KOPT-K1 (cell line): ENCODE results near the gene HBG2.

Experiments
- H3K27ac ChIP-seq: fragments of 200-600 bp; sonication (generic); 2 replicates; pipeline ENCODE4 v1.5.1; 2016; ENCODE audit warnings: antibody characterized with exemption, mild to moderate bottlenecking, low read depth, low read length; ENCODE audit not compliant: poor library complexity, severe bottlenecking
- H3K36me3 ChIP-seq: fragments of 200-600 bp; sonication (generic); 2 replicates; pipeline ENCODE4 v1.5.1; 2017; ENCODE audit warnings: antibody characterized with exemption, mild to moderate bottlenecking, low read length, moderate library complexity; ENCODE audit not compliant: insufficient read depth
- H3K9me3 ChIP-seq: fragments of 200-600 bp; sonication (generic); 2 replicates; pipeline ENCODE4 v1.5.1; 2017; ENCODE audit warnings: antibody characterized with exemption, low read length, mild to moderate bottlenecking; ENCODE audit not compliant: insufficient read depth, poor library complexity, severe bottlenecking

Gene HBG2

GRCh38 chr11:5247472-5248192 is 6.9 kb downstream of the HBG2 start:
- Histone ChIP-seq H3K36me3 (no peaks in the 10 kb centered on the region), H3K27ac (no peak overlapping the region), H3K9me3 (no peaks in the 10 kb centered on the region)

DNA sequence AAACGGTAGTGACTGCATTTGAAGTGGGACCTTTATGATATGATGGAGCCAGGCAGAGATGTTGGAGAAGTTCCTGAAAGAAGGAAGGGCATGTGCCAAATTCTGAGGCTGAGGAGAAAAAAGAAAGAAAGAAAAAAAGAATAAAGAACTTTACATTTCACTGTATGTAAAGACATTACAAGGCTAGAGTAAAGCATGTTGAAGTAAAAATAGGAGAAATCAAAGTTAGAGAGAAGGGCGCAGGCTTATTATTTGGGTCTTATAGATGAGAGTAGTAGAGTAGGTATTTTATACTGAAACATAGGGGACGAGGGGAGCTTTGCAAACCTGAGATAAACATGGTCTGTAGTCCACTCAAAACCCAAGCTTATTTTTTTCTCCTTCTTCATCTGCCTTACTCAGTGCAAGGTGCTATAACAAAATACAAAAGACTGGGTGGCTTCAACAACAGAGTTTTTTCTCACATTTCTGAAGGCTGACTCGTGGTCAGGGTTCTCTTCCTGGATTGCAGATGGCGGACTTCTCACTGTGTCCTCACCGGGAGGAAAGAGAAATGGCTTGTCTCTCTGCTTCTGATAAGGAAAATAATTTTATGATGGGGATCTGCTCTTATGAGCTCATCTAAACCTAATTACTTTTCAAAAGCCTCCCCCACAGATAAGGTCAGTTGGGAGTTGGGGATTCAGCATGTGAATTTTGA is 7.7 kb downstream of the HBG2 start:
- Histone ChIP-seq H3K36me3 (no peaks in the 10 kb centered on the region), H3K27ac (no peak overlapping the region), H3K9me3 (no peaks in the 10 kb centered on the region)

- Histone ChIP-seq H3K36me3 (no peaks in the 10 kb centered on the region), H3K9me3 (no peaks in the 10 kb centered on the region), H3K27ac (no peak overlapping the region)
These were observed 9.4 kb downstream of the HBG2 start for GRCh38 chr11:5245155-5245554.

- no peak overlapping the region for H3K27ac ChIP-seq
- H3K36me3 ChIP-seq: no peaks in the 10 kb centered on the region
- no peaks in the 10 kb centered on the region for H3K9me3 ChIP-seq
These were observed 10.8 kb downstream of the HBG2 start for GRCh38 chr11:5243816-5244180.

- no peak overlapping the region for H3K27ac ChIP-seq
- H3K36me3 ChIP-seq: no peaks in the 10 kb centered on the region
- no peaks in the 10 kb centered on the region for H3K9me3 ChIP-seq
These were observed 11.4 kb downstream of the HBG2 start for GRCh38 chr11:5242933-5243815.

GRCh38 chr11:5242208-5242607 is 12.4 kb downstream of the HBG2 start:
- Histone ChIP-seq H3K9me3 (no peaks in the 10 kb centered on the region), H3K27ac (no peak overlapping the region)

GRCh38 chr11:5241458-5241857 is 13.1 kb downstream of the HBG2 start:
- Histone ChIP-seq H3K9me3 (no peaks in the 10 kb centered on the region), H3K36me3 (no peaks in the 10 kb centered on the region), H3K27ac (no peak overlapping the region)

More at GRCh38 chr11:5242208-5242607, 12.4 kb downstream of the HBG2 start:
- no peaks in the 10 kb centered on the region for H3K36me3 ChIP-seq

GRCh38 chr11:5240458-5240857 is 14.1 kb downstream of the HBG2 start:
- Histone ChIP-seq H3K9me3 (no peaks in the 10 kb centered on the region), H3K27ac (no peak overlapping the region), H3K36me3 (no peaks in the 10 kb centered on the region)

- Histone ChIP-seq H3K27ac (no peak overlapping the region), H3K36me3 (no peaks in the 10 kb centered on the region), H3K9me3 (no peaks in the 10 kb centered on the region)
These were observed 14.5 kb downstream of the HBG2 start for GRCh38 chr11:5240056-5240455.

DNA sequence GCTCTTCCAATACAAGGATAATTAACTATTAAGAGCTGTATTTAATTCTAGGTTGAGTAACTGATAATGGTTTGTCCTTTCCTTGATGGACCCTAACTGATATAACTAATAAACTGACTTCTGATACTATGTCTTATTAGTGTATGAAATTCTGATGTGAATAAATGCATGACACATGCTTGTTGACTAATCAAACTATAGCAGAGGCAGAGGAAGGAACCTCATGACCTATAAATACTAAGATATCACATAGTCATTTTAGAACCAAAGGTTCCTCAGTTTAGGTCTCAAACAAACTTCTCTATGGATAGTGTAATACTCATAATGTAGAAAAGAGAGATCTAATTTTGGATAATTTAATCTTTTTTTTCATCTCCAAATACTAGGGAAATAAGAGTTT is 15.5 kb downstream of the HBG2 start:
- no peak overlapping the region for H3K27ac ChIP-seq
- H3K36me3 ChIP-seq: no peaks in the 10 kb centered on the region
- H3K9me3 ChIP-seq: no peaks in the 10 kb centered on the region

GRCh38 chr11:5238486-5238885 is 16.1 kb downstream of the HBG2 start:
- no peaks in the 10 kb centered on the region for H3K36me3 ChIP-seq
- H3K27ac ChIP-seq: no peak overlapping the region
- H3K9me3 ChIP-seq: no peaks in the 10 kb centered on the region

GRCh38 chr11:5237420-5237819 is 17.2 kb downstream of the HBG2 start:
- H3K9me3 ChIP-seq: no peaks in the 10 kb centered on the region
- no peaks in the 10 kb centered on the region for H3K36me3 ChIP-seq
- no peak overlapping the region for H3K27ac ChIP-seq

DNA sequence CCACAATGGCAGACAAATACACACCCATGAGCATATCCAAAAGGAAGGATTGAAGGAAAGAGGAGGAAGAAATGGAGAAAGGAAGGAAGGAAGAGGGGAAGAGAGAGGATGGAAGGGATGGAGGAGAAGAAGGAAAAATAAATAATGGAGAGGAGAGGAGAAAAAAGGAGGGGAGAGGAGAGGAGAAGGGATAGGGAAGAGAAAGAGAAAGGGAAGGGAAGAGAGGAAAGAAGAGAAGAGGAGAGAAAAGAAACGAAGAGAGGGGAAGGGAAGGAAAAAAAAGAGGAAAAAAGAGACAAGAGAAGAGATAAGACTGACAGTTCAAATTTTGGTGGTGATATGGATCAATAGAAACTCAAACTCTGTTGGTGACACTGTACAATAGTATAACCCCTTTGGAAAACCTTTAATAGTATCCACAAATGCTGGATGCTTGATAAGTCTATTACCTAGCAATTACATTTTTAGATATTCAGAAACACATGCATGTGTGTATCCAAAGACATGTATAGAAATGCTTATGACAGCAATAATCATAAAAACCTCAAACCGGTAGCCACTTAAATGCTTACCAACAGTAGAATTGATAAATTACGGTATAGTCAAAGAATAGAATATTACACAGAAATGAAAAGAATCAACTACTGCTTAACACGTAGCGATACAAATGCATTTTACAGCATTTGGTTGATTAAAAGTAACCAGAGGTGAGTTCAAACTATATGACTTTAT is 19.1 kb downstream of the HBG2 start:
- no peaks in the 10 kb centered on the region for H3K36me3 ChIP-seq

DNA sequence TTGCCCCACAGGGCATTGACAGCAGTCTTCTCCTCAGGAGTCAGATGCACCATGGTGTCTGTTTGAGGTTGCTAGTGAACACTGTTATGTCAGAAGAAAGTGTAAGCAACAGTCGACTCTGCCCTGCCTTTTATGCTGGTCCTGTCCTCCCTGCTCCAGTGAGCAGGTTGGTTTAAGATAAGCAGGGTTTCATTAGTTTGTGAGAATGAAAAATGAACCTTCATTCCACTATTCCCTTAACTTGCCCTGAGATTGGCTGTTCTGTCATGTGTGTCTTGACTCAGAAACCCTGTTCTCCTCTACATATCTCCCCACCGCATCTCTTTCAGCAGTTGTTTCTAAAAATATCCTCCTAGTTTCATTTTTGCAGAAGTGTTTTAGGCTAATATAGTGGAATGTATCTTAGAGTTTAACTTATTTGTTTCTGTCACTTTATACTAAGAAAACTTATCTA is 20.2 kb downstream of the HBG2 start, which contains the start of gene HBD:
HBD (minus strand) TSS at position 103 of the 454 bp plus-strand sequence; CDS start at position 53, 50 bp downstream.
- Histone ChIP-seq H3K27ac (no peak within 1 kb of the TSS), H3K36me3 (no peaks in the 10 kb centered on the region), H3K9me3 (no peaks in the 10 kb centered on the region)

More for the DNA sequence above, 19.1 kb downstream of the HBG2 start:
- no peak overlapping the region for H3K27ac ChIP-seq
- H3K9me3 ChIP-seq: no peaks in the 10 kb centered on the region
